HG02759 (cell line): ENCODE measurements around the gene GP5.

Experiments
- ATAC-seq: cut with Tn5 transposase; IDR thresholded peaks from one replicate; pipeline ENCODE4 v1.9.1; 2021; ENCODE audit warnings: mild to moderate bottlenecking, moderate library complexity; ENCODE audit not compliant: unreplicated experiment

The GP5 gene, protein sequence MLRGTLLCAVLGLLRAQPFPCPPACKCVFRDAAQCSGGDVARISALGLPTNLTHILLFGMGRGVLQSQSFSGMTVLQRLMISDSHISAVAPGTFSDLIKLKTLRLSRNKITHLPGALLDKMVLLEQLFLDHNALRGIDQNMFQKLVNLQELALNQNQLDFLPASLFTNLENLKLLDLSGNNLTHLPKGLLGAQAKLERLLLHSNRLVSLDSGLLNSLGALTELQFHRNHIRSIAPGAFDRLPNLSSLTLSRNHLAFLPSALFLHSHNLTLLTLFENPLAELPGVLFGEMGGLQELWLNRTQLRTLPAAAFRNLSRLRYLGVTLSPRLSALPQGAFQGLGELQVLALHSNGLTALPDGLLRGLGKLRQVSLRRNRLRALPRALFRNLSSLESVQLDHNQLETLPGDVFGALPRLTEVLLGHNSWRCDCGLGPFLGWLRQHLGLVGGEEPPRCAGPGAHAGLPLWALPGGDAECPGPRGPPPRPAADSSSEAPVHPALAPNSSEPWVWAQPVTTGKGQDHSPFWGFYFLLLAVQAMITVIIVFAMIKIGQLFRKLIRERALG

GRCh38 chr3:194399166-194399565 lies at the start of gene GP5:
TSS of gene GP5 (minus strand) at chr3:194399266. CDS start at chr3:194398282, 984 bp downstream.
- no peak for ATAC-seq

GRCh38 chr3:194447657-194448056 lies 48.6 kb upstream of the GP5 start:
- ATAC-seq: no peak

DNA sequence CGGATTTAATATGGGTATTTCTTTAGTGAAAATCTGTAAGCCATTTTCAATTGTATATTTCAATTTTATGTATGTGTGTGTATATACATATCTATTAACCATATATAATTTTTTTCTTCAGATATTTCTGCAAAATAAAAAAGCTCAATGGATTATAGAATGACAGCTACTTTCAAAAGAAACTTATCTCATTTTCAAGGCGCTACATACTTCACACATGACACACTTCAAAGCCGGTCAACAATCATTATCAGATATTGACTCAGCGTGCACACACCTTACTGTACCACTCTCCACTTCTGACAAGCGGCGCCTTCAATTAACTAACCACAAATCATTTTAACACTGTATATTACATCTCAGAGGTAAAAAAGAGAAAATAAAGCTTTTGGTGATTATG lies 48.1 kb upstream of the GP5 start:
- no peak for ATAC-seq

DNA sequence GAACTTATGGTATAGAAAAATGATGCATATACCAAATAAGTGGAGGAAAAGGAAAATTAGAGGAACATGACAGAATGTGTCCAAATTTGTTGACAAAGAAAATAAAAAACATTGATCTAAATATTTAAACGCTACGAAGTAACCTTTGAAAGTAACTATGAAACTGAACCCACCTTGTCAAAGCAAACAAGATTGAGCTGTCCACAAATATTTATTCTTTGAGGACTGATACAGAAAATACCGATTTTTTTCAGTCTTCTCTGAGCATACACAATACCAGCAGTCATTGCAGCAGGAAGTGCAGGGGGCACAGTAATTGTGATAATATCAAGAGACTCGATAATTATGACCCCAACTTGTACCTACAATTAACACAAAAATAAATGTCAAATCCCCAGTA lies 47.7 kb upstream of the GP5 start:
- ATAC-seq: no peak

DNA sequence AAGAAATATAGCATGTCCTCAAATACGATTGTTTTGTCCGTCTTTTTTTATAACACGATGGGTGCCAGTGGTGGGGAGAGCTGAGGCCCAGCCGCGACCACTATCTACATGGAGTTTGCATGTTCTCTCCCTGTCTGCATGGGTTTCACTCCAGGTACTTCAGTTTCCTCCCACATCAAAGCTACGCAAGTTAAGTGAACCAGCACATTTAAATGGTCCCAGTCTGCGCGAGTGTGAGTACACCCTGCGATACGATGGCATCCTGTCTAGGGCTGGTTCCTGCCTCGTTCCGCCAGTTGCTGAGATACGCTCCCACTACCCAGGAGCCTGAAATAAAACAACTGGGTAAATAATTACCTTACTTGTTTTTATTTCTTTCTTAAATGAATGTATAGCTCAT lies 47.1 kb upstream of the GP5 start:
- no peak for ATAC-seq

- ATAC-seq: no peak
These were observed 44.8 kb upstream of the GP5 start for GRCh38 chr3:194443901-194444300.

GRCh38 chr3:194440756-194441155 lies 41.7 kb upstream of the GP5 start:
- no peak for ATAC-seq

DNA sequence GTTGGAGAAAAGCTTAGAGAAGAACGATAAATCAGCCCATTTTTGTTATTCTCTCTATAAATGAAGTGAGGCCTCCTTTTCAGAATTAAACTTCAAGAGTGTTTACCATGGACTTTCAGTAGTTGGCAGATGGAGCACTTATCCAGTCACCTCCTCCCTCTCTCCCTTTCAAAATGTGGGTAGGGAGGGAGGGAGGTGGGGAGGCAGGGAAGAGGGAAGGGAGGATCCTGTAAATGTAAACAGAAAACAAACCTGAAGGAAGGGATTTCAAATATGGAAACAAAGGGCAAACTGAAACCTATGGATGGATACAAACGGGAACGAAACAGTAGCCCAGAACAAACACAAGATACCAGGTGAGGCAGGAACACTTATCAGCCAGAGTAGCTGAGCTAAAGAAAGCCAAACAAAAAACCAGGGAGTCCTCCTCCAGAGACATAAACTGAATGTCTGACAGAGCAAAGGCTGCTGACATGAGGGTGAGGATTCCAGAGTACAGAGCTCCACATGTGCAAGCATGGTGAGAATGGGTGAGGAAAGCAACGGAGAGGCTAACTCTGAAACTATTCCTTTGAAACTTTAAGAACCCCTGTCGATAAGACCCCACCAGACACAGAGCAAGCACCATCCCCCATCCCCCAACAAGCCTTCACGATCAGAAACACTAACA lies 41.0 kb upstream of the GP5 start:
- no peak for ATAC-seq

- ATAC-seq: no peak
These were observed 35.4 kb upstream of the GP5 start for GRCh38 chr3:194434503-194434902.

- no peak for ATAC-seq
These were observed 32.5 kb upstream of the GP5 start for GRCh38 chr3:194431554-194431953.

DNA sequence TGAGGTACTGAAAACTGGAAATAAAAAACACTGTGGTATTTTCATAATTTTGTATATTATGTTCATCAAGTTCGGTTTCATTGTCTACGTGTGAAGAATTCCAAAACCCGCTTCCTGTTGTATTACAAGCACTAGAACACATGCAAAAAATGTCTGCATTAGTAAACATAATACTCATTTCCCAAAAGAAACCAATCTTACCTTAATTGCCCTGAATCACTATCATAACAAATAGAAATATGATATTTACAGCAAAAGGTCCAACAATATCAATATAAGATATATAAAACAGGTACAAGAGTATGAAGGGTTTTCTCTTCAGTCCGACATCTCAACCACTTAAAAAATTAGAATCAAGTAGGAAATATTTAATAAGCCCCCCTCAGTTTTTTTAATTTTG lies 26.3 kb upstream of the GP5 start:
- no peak for ATAC-seq

DNA sequence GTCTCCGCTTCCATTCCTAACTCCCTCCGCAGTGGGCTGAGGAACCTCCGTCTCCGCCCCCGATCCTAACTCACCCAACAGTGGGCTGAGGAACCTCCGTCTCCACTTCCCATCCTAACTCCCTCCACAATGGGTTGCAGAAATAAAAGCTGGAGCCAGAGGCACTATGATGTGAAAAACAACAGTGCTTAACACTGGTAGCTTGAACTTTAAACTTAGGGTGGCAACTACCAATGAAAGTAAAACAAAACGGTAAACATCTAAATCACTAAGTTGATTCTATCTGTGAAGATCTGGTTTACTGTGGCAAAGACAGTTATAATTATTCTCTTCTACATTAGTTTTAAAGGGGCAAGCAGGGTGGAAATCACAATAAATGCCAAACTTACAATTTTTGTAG lies 25.9 kb upstream of the GP5 start:
- ATAC-seq: no peak

- no peak for ATAC-seq
These were observed 25.3 kb upstream of the GP5 start for GRCh38 chr3:194424373-194424772.

- no peak for ATAC-seq
These were observed 24.3 kb upstream of the GP5 start for GRCh38 chr3:194423317-194423716.

GRCh38 chr3:194422188-194422587 lies 23.1 kb upstream of the GP5 start:
- ATAC-seq: no peak

- ATAC-seq: no peak
These were observed 19.6 kb upstream of the GP5 start for GRCh38 chr3:194418671-194419070.

GRCh38 chr3:194407423-194407822 lies 8.4 kb upstream of the GP5 start:
- no peak for ATAC-seq

- no peak for ATAC-seq
These were observed 6.7 kb upstream of the GP5 start for GRCh38 chr3:194405766-194406165.

GRCh38 chr3:194404365-194405140 lies 5.5 kb upstream of the GP5 start:
- ATAC-seq: no peak

DNA sequence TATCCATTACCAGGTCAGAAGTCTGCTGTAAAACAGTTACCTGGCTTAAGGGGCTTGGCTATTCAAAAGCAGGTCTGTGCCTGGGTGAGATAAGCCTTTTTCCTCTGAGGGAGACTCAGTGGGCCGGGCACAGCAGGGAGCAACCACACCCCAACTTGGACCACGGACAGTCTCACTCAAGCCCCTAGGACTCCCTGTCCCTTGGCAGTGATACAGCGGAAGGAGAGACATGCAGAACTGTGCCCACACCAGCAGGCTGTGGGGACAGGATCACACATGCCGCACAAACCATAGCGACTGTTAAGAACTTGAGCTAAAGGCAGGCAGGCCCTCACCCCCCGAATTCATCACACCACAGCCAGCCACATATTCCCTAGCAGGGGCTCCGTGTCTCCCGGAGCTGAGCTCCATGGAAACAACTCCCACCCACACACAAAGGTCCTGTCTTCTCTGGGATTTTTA lies 2.8 kb upstream of the GP5 start:
- no peak for ATAC-seq

DNA sequence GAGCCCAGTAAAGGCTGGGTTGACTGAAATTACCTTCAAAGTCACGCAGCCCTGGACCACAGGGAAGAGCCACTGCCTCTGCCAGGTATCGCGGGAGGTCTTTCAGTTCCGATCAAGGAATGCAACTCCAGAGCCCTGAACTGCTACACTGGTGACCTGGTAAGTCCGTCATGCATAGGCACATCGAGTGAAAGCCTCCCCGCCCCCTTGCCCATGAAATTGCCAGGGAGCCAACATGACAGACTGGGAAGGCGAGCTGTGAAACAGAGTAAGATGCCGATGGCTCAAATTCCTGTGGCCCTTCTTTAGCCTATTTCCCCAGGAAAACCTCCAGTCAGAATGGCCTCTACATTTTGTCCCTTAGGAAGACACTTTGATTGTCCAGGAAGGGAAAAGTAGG lies 2.3 kb upstream of the GP5 start:
- ATAC-seq: no peak
